BE2C (cell line): Measurements from ENCODE around the gene DYSF.

Experiments
- DNase-seq: peaks from one replicate; pipeline ENCODE4 v3.0.0-alpha.2; 2020
- H3K27me3 ChIP-seq: fragments of 250-450 bp; sonication (Bioruptor Pico); 2 replicates; pipeline ENCODE4 v1.5.1; 2020; ENCODE audit warnings: mild to moderate bottlenecking
- H3K36me3 ChIP-seq: fragments of 250-450 bp; sonication (Bioruptor Pico); 2 replicates; pipeline ENCODE4 v1.5.1; 2020; ENCODE audit warnings: mild to moderate bottlenecking
- H3K4me1 ChIP-seq: fragments of 250-450 bp; sonication (Bioruptor Pico); 2 replicates; pipeline ENCODE4 v1.5.1; 2020
- H3K4me3 ChIP-seq: 2 replicates; pipeline ENCODE4 v1.5.1; 2011; ENCODE audit warnings: low read depth, low read length
- H3K9me3 ChIP-seq: fragments of 250-450 bp; sonication (Bioruptor Pico); 2 replicates; pipeline ENCODE4 v1.5.1; 2020
- CTCF ChIP-seq: IDR thresholded peaks from 2 replicates; pipeline ENCODE4 v1.5.1; 2012; ENCODE audit warnings: mild to moderate bottlenecking, low read depth, low read length

DYSF gene

GRCh38 chr2:71455741-71456569 lies 2.6 kb downstream of the DYSF start:
- no peak for DNase-seq
- TF ChIP-seq CTCF: no peak
- Histone ChIP-seq H3K4me1 (no peaks in the 10 kb centered on the region), H3K9me3 (no peaks in the 10 kb centered on the region), H3K4me3 (no peak overlapping the region), H3K27me3 (no peaks in the 10 kb centered on the region), H3K36me3 (no peaks in the 10 kb centered on the region)

GRCh38 chr2:71456617-71457016 lies 3.3 kb downstream of the DYSF start:
- Histone ChIP-seq H3K4me1 (no peaks in the 10 kb centered on the region), H3K27me3 (no peaks in the 10 kb centered on the region), H3K9me3 (no peaks in the 10 kb centered on the region), H3K4me3 (no peak overlapping the region), H3K36me3 (no peaks in the 10 kb centered on the region)
- TF ChIP-seq CTCF: no peak
- DNase-seq: no peak

GRCh38 chr2:71457123-71457915 lies 4.0 kb downstream of the DYSF start:
- no peak for DNase-seq
- no peak overlapping the region for H3K4me3 ChIP-seq
- H3K27me3 ChIP-seq: no peaks in the 10 kb centered on the region
- TF ChIP-seq CTCF: no peak
- no peaks in the 10 kb centered on the region for H3K9me3 ChIP-seq
- H3K36me3 ChIP-seq: no peaks in the 10 kb centered on the region
- no peaks in the 10 kb centered on the region for H3K4me1 ChIP-seq

- no peak for TF ChIP-seq CTCF
- no peaks in the 10 kb centered on the region for H3K9me3 ChIP-seq
- no peaks in the 10 kb centered on the region for H3K36me3 ChIP-seq
- no peaks in the 10 kb centered on the region for H3K27me3 ChIP-seq
- H3K4me1 ChIP-seq: no peaks in the 10 kb centered on the region
- DNase-seq: no peak
- no peak overlapping the region for H3K4me3 ChIP-seq
These were observed 4.6 kb downstream of the DYSF start for GRCh38 chr2:71457923-71458322.

- DNase-seq: no peak
- Histone ChIP-seq H3K4me1 (no peaks in the 10 kb centered on the region), H3K9me3 (no peaks in the 10 kb centered on the region), H3K36me3 (no peaks in the 10 kb centered on the region), H3K27me3 (no peaks in the 10 kb centered on the region), H3K4me3 (no peak overlapping the region)
- TF ChIP-seq CTCF: no peak
These were observed 5.2 kb downstream of the DYSF start for GRCh38 chr2:71458413-71459083.
